Stimulated activated CD8-positive, alpha-beta memory T cell treated with anti-CD3 and anti-CD28 coated beads, Interleukin-2, amount 100 ng/mL, for 48 hours (primary cell): ENCODE data around the gene CDC14A.

Experiments used
- DNase-seq, 2 donors: peaks; one replicate each; pipeline ENCODE4 v3.0.0-alpha.2; 2020; ENCODE audit warnings: low read depth in 2 of 2

Gene CDC14A

DNA sequence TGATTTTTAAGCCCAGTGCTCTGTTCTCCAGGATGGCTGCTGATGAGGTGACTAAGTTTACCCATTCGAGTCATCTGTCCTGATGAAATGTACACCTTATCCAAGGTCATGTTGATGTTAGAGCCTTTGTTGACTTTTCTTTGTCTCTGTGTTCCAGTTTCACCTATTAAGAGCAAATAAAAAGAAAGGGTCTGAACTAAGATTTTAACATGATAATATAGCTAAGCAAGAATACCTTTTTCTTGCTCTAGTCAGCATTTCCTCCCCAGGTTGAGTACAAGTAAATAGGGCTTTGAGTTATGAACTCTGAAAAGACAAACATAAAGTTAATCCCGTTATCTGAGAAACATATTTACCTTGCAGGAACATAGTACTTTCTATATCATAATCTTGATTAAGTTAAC is 133.6 kb downstream of the CDC14A start:
- no peak for DNase-seq

GRCh38 chr1:100494393-100495084 is 142.2 kb downstream of the CDC14A start:
- no peak for DNase-seq

DNA sequence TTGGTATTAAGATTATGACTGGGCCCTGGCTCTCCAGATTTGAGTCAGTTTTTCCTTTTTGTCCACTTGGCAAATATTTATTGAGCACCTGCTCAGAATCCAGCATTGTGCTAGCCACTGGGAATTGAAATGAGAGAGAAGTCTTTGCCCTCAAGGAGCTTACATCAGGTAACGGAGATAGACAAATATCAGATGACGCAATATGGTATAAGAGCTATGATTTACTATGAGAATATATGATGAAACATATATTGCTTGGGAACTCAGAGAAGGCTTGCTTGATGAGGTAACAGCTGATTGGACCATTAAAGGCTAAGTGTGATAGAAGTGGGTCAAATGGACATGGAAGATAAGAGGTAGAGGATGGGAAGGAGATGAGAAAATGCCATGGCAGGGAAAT is 144.6 kb downstream of the CDC14A start:
- no peak for DNase-seq

DNA sequence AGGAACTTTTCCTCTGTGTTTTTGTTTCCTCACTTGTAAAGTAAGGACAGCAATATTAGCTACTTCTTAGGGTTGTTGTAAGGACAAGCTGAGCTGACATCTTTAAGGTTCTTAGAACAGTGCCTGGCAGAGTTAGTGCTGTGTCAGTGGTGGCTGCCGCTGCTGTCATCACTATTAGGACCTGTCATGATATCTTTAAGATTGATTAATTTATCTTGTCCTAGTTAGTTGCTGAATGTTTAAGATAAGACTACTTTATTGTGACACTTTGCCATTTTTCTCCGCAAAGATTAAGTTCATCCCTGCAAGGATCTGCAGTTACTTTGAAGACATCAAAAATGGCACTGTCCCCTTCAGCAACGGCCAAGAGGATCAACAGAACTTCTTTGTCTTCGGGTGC is 145.5 kb downstream of the CDC14A start:
- DNase-seq = no peak

GRCh38 chr1:100499194-100499811 is 147.0 kb downstream of the CDC14A start:
- no peak for DNase-seq

- no peak for DNase-seq
Observed at GRCh38 chr1:100502052-100502792, 149.9 kb downstream of the CDC14A start.

- no peak for DNase-seq
Observed at GRCh38 chr1:100506217-100506616, 153.9 kb downstream of the CDC14A start.

- no peak for DNase-seq
Observed at GRCh38 chr1:100510451-100510850, 158.1 kb downstream of the CDC14A start.

DNA sequence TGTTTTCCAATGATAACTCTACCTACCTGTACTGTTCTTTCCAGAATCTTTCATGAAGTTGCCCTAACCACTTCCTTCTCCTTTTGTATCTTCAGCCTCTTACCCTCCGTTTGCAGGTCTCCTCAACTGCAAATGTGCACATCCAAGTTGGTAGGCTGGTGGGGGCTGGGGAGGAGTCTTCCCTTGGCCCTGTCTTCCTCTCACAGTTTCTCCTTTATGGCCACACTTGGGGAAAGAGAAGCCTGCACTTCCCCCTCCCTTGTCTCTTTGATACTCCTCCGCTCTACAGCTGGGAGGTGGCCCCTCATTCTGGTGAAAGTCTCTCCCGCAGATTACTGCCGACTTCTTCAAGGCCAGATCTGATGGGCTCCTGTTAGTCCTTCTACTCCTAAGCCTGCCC is 158.8 kb downstream of the CDC14A start:
- DNase-seq = no peak

- DNase-seq = no peak
Observed at GRCh38 chr1:100511773-100512172, 159.5 kb downstream of the CDC14A start.

GRCh38 chr1:100512803-100513352 is 160.6 kb downstream of the CDC14A start:
- DNase-seq = no peak

DNA sequence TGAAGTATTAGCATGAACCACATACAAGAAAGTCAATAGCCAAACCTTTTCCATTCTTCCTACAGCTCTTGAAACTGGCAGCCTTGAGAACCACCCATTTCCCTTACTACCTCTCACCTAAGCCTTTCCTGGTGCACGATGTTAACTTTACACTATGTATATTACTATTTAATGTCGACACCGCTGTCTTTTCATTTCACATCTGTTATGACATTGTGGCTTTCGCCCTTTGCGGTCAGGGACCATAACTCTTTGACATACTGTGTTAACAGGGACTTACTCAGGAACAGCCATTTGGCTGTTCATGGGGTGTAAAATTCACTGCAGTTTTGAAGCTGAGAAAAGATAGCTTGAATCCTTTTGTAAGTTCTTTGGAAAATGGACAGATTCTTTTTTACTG is 164.6 kb downstream of the CDC14A start:
- DNase-seq = no peak

- DNase-seq = no peak
Observed at GRCh38 chr1:100517515-100517914, 165.2 kb downstream of the CDC14A start.

DNA sequence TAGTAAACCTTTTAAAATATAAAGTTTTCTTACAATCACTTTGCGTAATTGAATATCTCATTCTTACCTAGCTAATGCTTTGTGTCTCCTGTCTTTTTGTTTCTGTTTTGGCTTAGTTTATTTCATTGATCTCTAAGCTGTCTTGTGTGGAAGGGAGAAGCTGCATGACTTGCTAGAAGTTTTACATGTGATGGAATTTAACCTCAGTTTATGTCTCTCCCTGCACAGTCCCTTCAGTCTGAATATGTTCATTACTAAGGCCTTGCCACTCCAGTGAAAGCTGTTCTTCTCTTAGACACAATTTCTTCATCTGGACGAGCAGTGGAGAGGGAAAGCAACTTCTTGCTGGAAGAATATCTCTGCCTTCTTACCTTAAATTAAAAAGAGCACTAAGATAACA is 165.7 kb downstream of the CDC14A start:
- no peak for DNase-seq

GRCh38 chr1:100523038-100523652 is 170.8 kb downstream of the CDC14A start:
- DNase-seq = no peak

GRCh38 chr1:100524355-100524754 is 172.0 kb downstream of the CDC14A start:
- no peak for DNase-seq

DNA sequence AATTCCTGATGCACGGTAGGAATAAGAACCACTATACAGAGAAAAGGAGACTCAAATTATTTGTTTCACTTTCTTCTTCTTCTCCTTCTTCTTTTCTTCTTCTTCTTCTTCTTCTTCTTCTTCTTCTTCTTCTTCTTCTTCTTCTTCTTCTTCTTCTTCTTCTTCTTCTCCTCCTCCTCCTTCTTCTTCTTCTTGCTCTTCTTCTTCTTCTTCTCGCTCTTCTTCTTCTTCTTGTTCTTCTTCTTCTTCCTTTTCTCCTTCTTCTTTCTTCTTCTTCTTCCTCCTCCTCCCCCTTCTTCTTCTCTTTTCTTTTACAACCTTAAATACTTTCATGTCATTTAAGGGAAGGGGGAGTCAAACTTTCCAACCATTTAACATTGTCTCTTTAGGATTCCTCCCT is 174.6 kb downstream of the CDC14A start:
- no peak for DNase-seq

DNA sequence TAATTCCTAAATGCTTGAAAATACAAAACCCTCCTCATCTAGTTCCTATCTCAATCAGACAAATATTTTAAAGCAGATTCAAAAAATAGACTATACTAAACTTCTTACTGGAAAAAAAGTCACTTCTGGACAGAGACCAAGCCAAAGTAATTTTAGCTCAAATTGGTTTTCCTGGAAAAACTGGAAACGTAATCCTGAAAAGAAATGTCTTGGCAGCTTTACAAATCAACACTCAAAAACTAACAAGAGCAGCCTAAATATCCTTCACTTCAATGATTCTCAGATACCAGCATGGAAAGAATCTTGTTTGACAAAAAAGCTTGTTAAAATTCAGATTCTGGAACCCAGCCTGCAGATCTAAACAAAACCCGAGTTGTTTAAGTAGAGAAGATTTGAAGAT is 176.6 kb downstream of the CDC14A start:
- DNase-seq = no peak

- no peak for DNase-seq
Observed at GRCh38 chr1:100530141-100530540, 177.8 kb downstream of the CDC14A start.

DNA sequence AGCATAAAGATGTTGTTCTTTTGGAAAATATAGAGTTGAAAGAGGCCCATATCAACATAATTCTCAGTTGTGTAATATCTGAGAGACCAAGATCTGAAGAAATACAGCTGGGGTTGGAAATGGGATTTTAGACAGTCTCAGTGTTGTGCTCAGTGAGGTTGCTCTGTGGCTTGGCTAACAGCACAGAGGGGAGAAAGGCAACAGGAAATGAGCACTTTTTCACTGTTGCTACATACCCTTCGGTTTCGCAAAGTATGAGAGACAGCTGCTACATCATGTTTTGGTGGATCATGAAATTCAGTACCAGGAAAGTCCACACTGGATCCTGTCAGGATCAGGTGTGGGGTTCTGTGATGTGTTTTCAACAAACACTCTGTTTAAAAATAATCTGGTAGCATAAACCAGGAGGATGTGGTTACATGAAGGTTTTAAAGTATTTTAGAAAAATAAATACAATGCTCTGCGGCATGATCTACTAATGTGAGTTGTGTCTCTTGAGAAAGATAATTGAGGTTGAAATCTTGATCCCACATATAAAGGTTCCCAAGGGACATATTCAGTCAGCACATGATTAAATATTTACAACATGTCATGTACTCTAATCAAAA is 178.7 kb downstream of the CDC14A start:
- DNase-seq = no peak

- no peak for DNase-seq
Observed at GRCh38 chr1:100532645-100533044, 180.3 kb downstream of the CDC14A start.

- DNase-seq = no peak
Observed at GRCh38 chr1:100535264-100535663, 183.0 kb downstream of the CDC14A start.
